Stimulated activated CD4-positive, alpha-beta T cell treated with anti-CD3 and anti-CD28 coated beads, Interleukin-4, amount 100 ng/mL, for 4 hours (primary cell): ENCODE measurements around the gene NPB.
A peak's percentile ranks its signal among the peaks of the same experiment; 100 is the strongest.

Experiments
- DNase-seq, 2 experiments: peaks; one replicate each; pipeline ENCODE4 v3.0.0-alpha.2; 2020

Gene NPB

DNA sequence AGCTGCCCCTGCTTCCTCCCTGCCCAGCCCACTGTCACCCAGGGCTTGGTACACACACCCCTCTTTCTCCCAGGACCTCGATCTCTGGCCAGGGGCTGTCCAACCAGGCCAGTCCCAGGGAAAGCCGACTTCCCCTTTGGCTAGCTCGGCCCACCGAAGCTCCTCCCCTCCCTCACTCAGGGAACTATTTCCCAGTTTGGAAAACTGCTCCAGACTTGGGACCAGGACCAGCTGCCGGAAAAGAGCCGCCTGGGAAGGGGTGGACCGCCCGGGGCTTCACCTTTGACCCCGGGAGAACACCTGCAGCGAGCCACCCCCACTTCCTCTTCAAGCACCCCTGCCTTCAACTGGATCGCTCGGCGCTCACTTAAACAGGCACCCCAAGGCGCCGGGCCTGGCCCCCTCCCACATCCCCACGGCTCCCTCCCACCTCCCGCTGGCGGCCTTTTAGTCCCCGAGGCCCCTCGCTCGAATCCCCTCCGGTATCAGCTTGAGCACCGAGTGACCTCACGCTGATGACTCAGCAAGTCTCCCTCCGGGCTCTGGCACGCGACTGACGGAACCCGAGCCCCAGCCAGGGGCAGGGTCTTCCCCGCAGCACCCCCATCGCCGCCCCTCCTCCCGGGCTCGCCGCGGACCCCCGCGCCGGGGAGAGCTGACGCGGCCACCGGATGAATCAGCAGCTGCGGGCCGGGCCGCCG is 24.6 kb downstream of the NPB start:
- peak; percentile 69 to 77 for DNase-seq

DNA sequence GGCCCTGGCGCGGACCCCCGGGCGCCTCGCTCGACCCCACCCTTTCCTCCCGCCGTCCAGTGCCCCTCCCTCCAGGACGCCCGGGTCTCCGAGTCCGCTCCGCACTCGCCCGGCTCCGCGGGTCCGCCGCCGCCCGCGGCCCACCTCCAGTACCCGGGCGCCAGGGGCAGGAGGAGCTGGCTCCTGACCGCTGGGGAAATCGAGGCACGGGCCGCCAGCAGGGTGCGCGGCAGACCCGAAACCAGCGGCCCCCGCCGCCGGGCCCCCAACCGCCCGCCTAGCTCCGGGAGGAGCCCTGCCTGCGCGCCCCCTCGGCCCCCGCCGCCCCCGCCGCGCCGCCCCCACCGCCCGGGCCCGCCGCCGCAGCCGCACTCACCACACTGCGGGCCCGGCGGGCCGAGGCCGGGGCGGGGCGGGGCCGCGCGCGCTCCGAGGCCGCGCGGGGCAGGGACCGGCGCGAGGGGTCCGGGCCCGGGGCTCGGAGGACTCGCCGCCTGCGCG is 25.2 kb downstream of the NPB start:
- DNase-seq, result peak in 1 of 2 experiments; percentile 40

DNA sequence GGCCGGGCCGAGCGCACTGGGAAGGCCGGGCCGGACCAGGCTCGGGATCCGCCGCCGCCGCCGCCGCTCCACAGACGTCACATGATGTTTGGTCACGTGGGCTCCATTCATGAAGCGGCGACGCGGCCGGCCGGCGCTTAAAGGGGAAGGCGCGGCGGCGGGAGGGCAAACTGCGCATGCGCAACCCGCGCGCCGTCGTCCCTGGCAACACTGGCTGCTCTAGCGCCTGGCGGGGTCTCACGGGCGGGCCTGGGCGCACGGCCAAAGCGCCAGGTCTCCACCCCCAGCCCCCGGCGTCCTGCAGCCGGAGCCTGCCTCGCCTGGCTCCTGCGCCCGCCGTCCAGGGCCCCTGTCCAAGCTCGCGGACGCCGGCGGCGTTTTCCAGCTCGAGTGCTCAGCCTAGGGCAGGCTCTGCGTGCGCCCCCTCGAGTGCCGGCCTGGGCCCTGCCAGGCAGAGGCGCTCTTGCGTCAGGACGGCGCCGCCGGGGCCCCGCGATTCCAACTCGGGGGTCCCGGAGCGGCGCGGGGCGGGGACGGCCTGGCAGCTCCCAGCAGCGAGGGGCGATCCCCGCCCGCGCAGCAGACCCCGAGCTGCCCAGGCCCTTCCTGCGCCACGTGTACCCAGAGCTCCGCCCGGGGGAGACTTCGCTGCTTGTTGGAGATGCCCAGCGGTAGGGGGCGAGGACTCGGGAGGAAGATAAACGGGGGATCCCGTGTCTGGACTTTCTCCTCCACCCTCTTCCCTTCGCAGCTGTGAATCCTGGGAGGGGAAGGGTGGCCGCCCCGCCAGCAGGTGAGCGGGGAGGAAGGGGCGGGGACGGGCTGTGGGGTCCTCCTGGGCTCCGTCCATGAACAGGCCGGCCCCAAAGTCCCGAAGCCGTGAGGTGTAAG is 25.9 kb downstream of the NPB start, which contains the start of gene MAFG:
Gene MAFG (minus strand): TSS at position 83 of the 891 bp plus-strand sequence. CDS start 4,550 bp downstream, outside the sequence.
- peak; percentile 87 to 90 for DNase-seq

DNA sequence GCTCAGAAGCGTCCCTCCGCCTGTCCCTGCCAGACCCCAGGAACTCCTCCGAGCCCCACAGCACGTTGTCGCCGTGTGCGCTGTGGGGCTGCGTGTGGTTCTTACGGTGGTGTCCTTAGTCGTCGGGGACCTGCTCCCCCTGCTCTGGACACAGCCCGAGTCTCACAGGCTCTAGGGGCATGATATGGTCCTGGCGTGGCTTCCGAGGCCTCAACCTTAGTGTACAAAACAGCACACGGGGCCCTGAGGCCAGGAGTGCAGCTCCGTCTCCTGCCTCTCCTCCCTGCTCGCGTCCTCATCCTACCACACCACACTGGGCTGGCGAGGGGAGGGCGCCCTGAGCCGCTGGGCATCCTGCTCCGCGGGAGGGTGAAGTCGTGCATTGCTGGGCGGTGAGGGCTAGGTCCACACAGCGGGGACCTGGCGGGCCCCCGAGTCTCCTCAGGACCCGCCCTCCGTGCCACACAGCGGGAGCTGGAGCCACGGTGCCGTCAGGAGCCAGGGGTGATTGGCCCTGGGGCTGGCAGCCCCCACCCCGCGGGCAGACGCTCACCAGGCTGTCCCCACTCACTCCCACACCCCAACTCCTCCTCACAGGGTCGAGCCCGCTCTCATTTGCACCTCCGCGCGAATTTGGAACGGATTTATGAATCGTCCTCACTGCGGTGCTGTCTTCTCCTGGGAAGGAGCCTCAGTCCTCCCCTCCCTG is 26.7 kb downstream of the NPB start:
- DNase-seq, result no peak

DNA sequence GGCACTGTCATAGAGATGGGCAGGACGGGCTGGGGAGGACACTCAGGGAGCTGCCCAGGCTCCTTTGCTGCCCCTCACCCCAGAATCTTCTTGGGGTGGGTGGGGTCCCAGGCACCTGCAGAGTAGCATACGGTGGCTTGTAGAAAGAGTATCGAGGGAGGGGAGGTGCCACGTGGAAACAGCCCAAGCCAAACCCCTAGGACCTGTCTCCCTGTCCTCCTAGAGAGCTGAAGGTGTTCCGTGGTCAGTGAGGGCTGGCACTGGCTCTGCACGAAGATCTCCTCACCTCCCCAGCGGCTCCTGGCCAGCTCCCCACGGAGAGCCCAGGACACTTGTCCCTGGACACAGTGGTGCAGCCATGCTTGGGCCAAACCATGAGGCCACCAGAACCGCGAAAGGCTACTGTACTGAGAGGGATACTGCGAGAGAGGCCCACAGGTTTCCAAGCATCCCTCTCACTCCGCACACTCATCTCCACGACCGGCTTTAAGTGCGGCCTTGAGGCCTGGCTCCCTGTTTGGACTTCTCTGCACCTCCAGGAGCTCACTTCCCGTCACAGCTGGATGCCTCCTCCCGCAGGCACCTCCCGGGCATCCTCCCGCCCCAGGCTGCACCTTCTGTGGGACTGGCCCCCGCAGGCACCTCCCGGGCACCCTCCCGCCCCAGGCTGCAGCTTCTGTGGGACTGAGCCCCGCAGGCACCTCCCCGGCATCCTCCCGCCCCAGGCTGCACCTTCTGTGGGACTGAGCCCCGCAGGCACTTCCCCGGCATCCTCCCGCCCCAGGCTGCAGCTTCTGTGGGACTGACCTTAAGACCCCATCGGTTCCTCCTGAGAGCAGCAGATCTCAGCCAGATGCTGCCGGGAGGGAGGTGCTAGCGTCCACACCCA is 27.5 kb downstream of the NPB start:
- DNase-seq, result no peak

DNA sequence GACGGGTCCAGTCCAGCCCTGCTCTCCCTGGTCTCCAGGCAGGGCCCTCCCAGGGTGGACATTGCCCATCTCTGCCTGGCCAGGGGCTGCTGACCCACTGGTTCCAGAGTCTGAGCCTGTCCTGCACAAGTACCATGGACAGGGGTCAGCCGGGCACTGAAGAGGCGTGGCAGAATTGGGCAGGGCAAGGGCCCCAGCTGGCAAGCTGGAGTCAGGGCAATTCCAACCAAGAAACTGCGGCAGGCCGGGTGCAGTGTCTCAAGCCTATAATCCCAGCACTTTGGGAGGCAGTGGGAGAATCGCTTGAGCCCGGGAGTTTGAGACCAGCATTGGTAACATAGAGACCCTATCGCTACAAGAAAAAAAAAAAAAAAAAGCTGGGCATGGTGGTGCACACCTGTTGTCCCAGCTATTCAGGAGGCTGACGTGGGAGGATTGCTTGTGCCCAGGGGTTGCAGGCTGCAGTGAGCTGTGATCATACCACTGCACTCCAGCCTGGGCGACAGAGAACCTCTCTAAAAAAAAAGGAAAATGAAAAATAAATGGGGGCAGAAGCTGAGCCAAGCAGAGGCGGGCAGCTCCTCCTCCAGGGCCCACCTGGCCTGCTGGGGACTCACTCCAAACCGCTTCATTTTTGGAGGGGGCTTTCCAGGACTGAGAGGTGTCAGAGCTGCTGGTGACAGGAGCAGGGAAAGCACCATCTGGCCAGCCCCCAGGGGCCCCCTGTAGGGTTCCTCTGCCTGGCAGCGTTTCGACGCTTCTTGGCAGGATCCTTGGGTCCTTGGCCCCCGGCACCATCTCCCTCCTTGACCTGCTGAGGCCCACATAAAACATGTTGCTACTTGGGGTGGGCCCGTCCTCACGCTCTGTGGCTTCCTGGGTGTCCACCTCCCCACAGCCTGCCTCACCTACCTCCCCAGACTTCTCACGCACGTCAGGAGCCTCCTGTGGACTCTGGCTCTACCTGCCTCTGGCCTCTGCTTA is 28.4 kb downstream of the NPB start:
- no peak for DNase-seq

DNA sequence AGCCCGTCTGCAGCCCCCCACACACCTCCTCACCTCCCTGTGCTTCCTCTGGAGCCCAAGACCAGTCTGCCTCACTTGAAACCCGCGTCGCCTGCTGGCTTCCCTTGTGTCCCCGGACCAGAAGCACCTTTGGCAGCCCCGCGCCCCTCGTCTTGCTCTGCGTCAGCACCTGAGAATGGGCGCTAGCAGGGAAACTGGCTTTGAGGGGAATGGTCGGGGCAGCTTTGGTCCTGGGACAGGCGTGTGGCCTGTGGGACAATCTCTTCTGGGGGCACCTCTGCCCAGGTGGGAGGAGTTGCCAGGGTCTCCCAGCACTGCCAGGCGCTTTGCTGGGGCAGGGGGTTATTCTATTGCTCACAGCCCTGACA is 29.1 kb downstream of the NPB start:
- no peak for DNase-seq

DNA sequence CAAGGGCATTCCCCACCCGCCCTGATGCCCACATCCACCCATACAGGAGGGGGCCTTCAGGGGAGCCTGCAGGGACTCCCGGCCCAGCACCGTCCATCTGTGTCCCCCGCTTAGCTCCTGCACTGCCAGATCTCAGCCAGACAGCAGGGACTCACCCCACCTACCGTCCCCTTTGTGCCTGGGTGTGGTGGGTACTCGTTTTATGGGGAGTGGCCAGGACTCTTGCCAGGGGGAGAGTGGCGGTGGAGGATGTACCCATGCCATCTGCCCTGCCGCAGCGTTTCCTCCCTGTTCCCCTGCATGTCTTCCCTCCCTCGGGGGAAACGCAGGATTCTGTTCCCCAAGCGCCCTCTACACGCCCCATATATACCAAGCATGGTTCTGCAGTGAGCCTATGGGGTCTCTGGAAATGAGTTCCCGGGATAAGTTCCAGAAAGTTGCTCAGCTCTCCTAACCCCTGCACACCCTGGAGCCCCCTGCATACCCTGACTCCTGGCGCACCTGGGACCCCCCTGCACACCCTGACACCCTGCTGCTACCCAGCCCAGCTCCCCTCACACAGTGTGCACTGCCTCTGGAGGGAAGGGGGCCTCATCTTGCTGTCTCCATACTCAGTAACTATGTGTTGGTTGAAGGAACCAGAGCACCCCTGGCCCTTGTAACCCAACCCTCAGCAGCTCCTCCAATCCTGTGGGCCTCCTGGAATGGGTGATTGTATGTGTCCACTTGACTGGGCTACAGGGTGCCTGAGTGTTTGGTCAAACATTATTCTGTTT is 29.7 kb downstream of the NPB start:
- DNase-seq, result no peak

DNA sequence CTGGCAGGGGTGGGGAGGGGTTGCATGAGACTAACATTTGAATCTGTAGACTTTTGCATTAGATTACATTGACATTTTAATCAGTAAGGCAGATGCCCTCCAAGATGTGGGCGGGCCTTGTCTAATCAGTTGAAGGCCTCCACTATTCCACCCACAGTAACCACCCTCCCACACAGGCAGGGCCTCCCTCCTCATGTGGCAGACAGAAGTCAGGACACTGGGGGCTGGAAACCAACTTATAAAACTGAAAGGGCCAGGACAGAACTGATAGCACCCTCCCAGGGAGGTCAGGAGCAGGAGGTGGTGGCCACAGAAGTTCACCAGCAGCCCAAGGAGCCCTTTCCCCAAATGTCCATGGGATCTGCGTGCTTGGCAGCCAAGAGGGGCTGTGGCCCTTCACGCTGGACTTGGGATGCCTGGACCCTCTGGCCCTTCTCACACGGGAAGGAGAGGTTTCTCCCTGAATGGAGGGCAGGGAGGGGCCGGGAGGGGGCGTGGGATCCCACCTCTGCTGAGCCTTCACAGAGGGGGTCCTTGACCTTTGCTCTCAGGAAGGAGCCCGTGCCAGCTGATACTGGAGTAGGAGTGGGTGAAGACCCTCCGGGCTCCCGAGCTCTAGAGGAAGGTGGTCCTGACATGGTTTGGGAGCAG is 30.4 kb downstream of the NPB start:
- DNase-seq, result peak in 1 of 2 experiments; percentile 24

DNA sequence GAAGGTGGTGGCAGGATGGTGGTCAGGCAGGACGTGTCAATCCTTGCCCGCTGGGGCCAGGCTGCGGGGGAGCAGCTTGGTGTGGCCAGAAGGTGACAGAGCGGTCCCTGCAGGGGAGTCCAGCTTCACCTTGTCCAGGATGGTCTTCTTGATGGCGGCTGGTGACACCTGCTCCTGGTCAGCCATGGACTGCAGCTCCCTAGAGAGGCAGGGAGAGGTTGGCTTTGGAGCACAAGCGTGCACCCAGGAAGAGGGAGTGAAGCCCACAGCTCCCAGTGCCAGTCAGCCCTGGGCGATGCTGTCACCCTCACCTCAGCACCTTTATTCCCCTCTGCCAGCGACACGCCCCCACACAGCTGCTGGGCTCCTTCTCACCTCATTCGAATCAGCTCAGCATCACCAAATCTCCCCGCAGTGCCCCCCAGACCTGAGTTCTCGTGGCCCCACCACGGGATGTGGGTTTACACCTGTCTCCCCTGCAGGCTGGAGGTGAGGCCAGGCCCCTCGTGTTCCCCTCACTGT is 31.2 kb downstream of the NPB start:
- no peak for DNase-seq

DNA sequence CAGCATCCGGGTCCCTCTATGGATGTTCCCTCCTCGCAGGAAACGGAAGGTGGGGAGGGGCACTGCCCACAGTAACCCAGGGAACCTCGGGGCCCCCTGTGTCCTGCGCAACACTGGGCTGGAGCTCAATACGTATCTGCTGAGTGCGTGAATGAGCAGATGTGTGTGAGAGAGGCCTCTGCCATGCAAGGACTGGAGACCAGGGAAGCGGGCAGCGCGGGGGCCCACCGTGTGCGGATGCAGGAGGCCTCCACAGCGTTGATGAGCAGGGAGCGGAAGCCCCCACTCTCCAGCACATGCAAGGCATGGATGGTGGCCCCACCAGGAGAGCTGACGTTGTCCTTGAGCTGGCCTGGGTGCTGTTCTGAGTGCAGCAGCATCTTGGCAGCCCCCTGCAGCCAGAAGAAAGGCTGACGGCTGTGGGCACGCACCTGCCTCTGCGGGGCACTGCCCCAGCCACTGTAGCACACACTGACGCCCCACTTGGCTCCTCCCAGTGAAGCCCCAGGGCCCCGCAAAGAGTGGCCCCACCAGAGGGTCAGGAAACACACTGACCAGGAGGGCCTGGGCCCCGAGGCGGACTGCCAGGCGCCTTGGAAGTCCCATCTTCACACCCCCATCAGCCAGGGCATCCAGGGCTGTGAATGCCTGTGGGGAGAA is 32.2 kb downstream of the NPB start:
- DNase-seq, result no peak

DNA sequence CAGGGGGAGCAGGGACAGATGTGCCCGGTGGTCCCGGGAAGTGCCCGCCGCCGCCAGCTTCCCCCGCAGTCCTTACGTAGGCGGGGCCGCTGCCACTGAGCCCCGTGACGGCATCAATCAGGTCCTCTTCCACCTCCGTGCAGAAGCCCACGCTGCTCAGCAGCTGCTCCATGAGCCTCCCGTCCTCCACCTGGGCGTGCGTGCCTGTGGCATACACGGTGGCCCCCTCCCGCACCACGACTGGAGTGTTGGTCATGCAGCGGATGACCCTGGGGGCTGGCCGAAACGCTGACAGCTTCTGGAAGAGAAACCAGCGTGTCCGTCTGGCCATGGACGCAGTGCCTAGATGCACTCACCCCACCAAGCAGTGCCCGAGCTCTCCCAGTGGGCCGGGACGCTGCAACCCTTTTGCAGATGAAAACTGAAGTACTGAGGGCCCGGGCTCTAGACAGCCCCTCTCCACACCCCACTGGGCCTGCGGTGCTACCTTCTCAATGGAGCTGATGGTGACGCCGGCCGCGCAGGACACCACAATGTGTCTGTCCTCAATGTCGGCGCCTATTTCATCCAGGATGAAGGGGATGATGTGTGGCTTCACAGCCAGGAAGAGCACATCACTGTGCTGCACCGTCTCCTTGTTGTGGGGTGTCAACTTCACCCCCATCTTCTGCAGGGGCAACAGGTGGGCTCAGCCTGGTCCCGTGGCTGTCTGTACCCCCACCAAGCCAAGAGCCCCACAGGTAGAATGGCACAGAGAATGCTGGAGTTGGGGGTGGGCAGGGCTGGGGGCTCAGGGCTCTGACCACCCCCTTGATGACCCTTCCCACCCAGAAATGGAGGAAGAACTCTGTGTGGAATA is 33.0 kb downstream of the NPB start:
- DNase-seq, result no peak

DNA sequence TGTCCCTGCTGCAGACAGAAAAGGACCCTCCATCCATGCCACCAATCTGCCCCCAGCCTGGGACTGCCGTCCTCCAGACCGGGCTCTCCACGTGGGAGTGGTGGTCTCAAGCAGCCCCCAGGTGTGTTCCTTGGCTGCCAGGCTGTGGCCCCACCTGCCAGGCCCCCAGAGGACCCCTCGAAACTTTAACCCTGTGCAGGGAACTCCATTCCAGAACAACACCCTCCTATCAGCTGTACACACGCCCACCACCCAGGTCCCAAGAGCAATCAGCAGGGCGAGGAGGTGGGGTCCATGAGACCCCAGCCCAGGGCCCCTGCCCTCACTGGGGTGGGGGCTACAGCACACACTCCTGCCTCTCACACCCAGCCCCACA is 33.7 kb downstream of the NPB start:
- no peak for DNase-seq

DNA sequence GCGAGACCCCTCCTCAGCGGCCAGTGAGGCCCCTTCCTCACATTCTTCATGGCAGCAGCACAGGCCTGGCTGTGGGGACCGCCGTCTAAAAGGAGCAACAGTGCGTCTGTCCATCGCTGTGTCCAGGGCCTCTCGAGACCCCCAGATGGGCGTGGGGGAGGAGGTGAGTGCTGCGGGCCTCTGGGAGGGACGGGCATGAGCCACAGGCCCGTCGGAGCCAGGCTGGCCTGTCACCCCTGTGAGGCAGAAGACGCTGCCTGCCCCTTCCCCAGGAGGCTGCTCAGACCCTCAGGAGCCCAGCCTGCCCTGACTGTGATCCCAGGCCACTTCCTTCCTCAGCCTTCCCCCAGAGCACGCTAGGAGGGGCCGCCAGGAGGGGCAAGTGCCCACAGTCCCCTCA is 37.2 kb downstream of the NPB start:
- no peak for DNase-seq

DNA sequence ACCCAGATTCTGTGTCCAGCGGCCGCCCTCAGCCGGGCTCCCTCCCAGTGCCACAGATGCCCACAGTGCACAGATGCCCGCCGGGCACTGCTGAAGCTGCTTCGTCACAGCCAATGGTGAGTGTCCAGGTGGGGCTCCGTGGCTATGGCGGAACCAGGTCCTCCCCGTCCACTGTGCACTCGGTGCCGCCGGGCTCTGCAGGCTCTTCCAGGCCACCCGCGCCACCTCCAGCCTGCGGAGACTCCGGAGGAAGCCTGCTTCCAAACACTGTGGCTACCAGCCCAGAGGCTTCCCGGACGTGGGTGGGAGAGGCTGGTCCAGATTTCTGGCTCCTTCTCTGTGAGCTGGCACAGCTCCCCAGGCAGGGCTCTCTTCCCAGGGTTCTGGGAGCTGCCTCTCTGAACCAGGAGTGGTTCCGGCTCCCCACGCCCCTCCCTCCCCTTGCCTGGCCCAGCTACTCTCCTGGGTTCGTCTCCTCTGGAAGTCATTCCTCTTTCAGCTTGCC is 37.9 kb downstream of the NPB start:
- no peak for DNase-seq

DNA sequence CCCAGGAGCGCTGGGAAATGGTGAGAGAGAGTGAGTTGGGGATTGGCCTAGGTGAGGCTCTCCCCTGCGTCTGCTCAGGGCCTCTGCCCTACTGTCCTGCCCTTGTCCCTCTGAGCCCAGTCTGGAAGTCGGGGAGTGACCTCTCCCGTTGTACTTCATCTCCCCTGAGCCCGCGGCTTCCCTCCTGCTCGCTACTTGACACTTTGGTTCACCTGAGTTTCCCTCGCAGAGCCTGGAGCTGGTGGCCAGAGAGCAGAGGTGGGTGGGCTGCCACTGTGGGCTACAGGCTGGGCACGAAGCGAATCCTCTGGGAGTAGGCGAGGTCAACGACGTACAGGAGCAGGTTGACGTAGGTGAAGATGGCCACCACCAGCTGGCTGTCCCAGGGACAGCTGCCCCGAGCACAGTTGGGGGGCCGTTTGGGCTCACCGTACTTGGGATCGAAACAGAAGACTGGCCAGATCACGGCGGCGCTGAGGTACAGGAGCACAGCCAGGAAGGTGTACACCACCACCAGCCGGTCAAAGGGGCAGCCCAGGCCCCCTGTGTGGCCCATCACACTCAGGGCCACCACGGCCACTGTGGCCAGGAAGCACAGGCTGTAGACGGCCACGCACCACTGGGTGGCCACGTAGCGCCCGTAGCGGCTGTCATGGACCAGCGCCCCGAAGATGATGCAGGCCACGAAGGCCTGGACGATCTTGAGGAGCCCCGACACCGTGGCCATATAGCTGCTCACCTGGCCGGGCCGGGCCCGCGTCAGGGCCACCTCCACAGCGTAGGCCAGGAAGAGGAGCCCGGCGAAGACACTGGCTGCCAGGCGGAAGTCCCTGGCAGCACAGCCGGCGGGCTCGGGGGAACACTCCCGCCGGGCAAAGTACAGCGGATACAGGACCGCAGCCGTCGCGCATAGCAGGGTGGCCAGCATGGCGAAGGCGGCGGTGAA is 38.8 kb downstream of the NPB start:
- DNase-seq, result no peak
